Fibroblast of villous mesenchyme (primary cell): ENCODE results near the gene MEX3D. TPM values are rescaled to one million over a fixed set of nuclear protein-coding genes. Genes with fewer than 3 reads are reported as not detected.

Source experiments
- DNase-seq: peaks from one replicate; pipeline ENCODE4 v3.0.0-alpha.2; 2010; ENCODE audit warnings: low read depth
- H3K4me3 ChIP-seq: 2 replicates; pipeline ENCODE4 v1.5.1; 2011; ENCODE audit warnings: low read depth, mild to moderate bottlenecking, low read length
- small RNA-seq: library from RNA; depleted of rRNA; stranded (forward); fragments of <200 nt; gene quantifications from one replicate; pipeline ENCODE3, GENCODE V24; 2012
- total RNA-seq: library from RNA; depleted of rRNA; stranded (reverse); fragments of >200 nt; gene quantifications from 2 replicates; pipeline ENCODE4 v1.2.3, GENCODE V29; 2012
- TF ChIP-seq, protein P1 (sequence below): IDR thresholded peaks from 2 replicates; pipeline ENCODE4 v1.5.1; 2012; ENCODE audit warnings: low read depth, mild to moderate bottlenecking, low read length; ENCODE audit not compliant: insufficient read depth

Gene MEX3D
- total RNA-seq, 1 donor = 33.7 TPM

- peak overlapping the region; percentile 59 for H3K4me3 ChIP-seq
- TF ChIP-seq, protein P1, sequence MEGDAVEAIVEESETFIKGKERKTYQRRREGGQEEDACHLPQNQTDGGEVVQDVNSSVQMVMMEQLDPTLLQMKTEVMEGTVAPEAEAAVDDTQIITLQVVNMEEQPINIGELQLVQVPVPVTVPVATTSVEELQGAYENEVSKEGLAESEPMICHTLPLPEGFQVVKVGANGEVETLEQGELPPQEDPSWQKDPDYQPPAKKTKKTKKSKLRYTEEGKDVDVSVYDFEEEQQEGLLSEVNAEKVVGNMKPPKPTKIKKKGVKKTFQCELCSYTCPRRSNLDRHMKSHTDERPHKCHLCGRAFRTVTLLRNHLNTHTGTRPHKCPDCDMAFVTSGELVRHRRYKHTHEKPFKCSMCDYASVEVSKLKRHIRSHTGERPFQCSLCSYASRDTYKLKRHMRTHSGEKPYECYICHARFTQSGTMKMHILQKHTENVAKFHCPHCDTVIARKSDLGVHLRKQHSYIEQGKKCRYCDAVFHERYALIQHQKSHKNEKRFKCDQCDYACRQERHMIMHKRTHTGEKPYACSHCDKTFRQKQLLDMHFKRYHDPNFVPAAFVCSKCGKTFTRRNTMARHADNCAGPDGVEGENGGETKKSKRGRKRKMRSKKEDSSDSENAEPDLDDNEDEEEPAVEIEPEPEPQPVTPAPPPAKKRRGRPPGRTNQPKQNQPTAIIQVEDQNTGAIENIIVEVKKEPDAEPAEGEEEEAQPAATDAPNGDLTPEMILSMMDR = no peak
- no peak for DNase-seq
Observed at GRCh38 chr19:1507192-1507660, 60.9 kb downstream of the MEX3D start.

DNA sequence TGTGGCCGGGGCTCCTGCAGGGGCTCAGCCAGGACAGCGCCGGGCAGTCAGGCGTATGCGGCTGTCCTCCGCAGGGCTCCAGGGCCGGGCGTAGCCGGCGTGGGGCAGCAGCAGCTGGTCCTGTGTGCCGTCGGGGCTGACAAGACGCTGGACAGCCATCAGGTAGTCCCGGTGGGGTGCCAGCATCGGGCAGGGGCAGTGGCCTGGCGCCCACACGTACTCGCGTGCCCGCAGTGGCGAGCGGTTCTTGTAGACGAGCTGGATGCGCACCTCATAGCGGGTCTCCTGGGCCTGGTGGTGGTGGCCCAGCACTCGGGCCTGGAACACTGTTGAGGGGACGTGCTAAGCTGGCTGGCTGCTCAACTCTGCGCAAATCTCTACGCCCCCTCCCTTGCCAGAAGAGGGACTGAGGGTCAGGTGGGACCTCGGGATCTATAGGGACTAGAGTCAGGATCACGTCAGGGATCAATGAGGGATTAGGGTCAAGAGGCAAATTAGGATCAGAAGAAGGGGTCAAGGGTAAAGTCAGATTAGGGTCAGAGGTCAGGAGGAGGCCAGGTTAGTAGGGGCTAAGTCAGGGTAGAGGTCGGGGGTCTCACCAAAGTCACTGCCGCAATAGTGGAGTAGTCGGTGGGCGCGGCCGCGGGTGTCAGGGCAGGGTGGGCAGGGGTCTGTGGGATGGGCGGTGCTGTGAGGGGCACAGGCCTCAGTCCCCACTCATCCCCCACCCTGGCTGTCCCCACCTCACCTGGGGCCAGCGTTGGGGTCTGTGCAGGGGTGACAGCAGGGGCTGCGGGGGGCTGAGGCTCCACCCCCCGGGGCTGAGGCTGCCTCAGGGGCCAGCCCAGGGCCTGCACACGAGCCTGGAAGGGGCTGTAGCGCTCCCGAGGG is 61.9 kb downstream of the MEX3D start:
- no peak overlapping the region for H3K4me3 ChIP-seq
- TF ChIP-seq, protein P1 = no peak
- DNase-seq = no peak

GRCh38 chr19:1505012-1505411 is 63.1 kb downstream of the MEX3D start:
- DNase-seq = no peak
- no peak overlapping the region for H3K4me3 ChIP-seq
- TF ChIP-seq, protein P1 = no peak

Small RNA genes lying within 50 kb of the gene (small RNA-seq; reads per million reads assigned to genes)
- not detected for gene AC005943.2
- gene RN7SL477P = not detected
- not detected for gene RNU6-1223P

Other genes with a start within 250 kb of the MEX3D start
- gene NDUFS7, start 184.4 kb downstream of the MEX3D start, total RNA-seq = 33.7 and 61.2 TPM in 2 replicates
- gene GAMT, start 166.8 kb downstream of the MEX3D start, total RNA-seq = 23.3 and 29.6 TPM in 2 replicates
- gene DAZAP1, start 160.7 kb downstream of the MEX3D start, total RNA-seq = 54.4 and 61.7 TPM in 2 replicates
- 346 and 444 TPM in 2 replicates for gene RPS15, start 129.9 kb downstream of the MEX3D start, total RNA-seq
- 0.32 and 0.43 TPM in 2 replicates for gene APC2, start 118.2 kb downstream of the MEX3D start, total RNA-seq
- gene C19orf25, start 89.1 kb downstream of the MEX3D start, total RNA-seq = 29.6 and 32.8 TPM in 2 replicates
- 1.3 and 1.9 TPM in 2 replicates for gene PCSK4, start 78.0 kb downstream of the MEX3D start, total RNA-seq
- 0.43 and 0.97 TPM in 2 replicates for gene REEP6, start 77.1 kb downstream of the MEX3D start, total RNA-seq
- gene ADAMTSL5, start 55.3 kb downstream of the MEX3D start, total RNA-seq = 6.4 and 6.9 TPM in 2 replicates
- gene PLK5, start 44.2 kb downstream of the MEX3D start, total RNA-seq = under 0.01 TPM in 1 of 2 replicates, not detected in the other
- gene MBD3, start 24.5 kb upstream of the MEX3D start, total RNA-seq = 73.4 and 103 TPM in 2 replicates
- gene UQCR11, start 37.1 kb upstream of the MEX3D start, total RNA-seq = 49.3 and 53.5 TPM in 2 replicates
- gene TCF3, start 84.3 kb upstream of the MEX3D start, total RNA-seq = 57.0 and 66.7 TPM in 2 replicates
- not detected in 2 replicates for gene ONECUT3, start 185.2 kb upstream of the MEX3D start, total RNA-seq
- 0.86 and 1.6 TPM in 2 replicates for gene ATP8B3, start 244.0 kb upstream of the MEX3D start, total RNA-seq